ENCODE measurements around the gene PI4KA. TPM values are rescaled to one million over a fixed set of nuclear protein-coding genes. Genes with fewer than 3 reads are reported as not detected.

Gene PI4KA
- total and polyA plus RNA-seq, 2 of the 13 experiments (the other 11 are each of a cell fraction or from before 2014, with no cell fraction given), result 27.4 to 56.4 TPM

GRCh38 chr22:20840646-20841371, 17.8 kb downstream of the PI4KA start:
- CTCF ChIA-PET (ENCODE audit: low intra/inter-chr PET ratio, low total read pairs), result no interaction called here
- in situ Hi-C loops (cut with HindIII; ENCODE audit: extremely low pct_ligation_motif_present, low pct_unique_long_range_greater_than_20kb) (no loop called here), intact Hi-C loops (cut with micrococcal nuclease; ENCODE audit: unreplicated experiment) (no loop called here)
- WGBS (ENCODE audit: low lambda C conversion rate), result 100% methylated on average over 8 of the region's 8 CpGs
- H3K27ac ChIP-seq (ENCODE audit: extremely low read length, insufficient read depth, low read length), result no peak overlapping the region
- H2AFZ ChIP-seq (ENCODE audit: low read length), result no peak overlapping the region
- H3K27me3 ChIP-seq (ENCODE audit: control insufficient read depth in 1 of 2, insufficient read depth in 2 of 2, low read length in 2 of 2), result no peaks in the 10 kb centered on the region
- H3K79me2 ChIP-seq (ENCODE audit: insufficient read depth, low read length), result peaks cover 65% of the 10 kb centered on the region
- H3K4me1 ChIP-seq (ENCODE audit: insufficient read depth, low read length), result peaks cover 51% of the 10 kb centered on the region
- BruUV-seq (replicated peaks), result no TSS peak
- H3K4me3 ChIP-seq (replicated peaks in 1 of 3; ENCODE audit: insufficient read depth in 1 of 3, low read depth in 2 of 3, low read length in 3 of 3), result no peak overlapping the region
- TF ChIP-seq ZNF121 (CRISPR knock-in tag; IDR thresholded peaks at IDR 0.05) (peak; percentile 37; the same call in 1 of the 2 replicates), FOXP4 (CRISPR knock-in tag; IDR thresholded peaks at IDR 0.05) (no peak)
- TF ChIP-seq, protein P1, sequence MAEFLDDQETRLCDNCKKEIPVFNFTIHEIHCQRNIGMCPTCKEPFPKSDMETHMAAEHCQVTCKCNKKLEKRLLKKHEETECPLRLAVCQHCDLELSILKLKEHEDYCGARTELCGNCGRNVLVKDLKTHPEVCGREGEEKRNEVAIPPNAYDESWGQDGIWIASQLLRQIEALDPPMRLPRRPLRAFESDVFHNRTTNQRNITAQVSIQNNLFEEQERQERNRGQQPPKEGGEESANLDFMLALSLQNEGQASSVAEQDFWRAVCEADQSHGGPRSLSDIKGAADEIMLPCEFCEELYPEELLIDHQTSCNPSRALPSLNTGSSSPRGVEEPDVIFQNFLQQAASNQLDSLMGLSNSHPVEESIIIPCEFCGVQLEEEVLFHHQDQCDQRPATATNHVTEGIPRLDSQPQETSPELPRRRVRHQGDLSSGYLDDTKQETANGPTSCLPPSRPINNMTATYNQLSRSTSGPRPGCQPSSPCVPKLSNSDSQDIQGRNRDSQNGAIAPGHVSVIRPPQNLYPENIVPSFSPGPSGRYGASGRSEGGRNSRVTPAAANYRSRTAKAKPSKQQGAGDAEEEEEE (CRISPR knock-in tag; IDR thresholded peaks at IDR 0.05; ENCODE audit: borderline replicate concordance), result no peak
- H3K9ac ChIP-seq (ENCODE audit: insufficient read depth, low read depth, low read length), result no peak overlapping the region
- H3K36me3 ChIP-seq (replicated peaks in 1 of 2; ENCODE audit: control insufficient read depth in 1 of 2, insufficient read depth in 2 of 2, low read length in 2 of 2), result no peaks in the 10 kb centered on the region
- DNase-seq (ENCODE audit: low spot score) (no peak), FAIRE-seq (no peak), ATAC-seq (no peak)
- POLR2A ChIA-PET, result no interaction called here
- no peaks in the 10 kb centered on the region for H4K20me1 ChIP-seq (ENCODE audit: insufficient read depth, low read length)
- H3K9me3 ChIP-seq (ENCODE audit: low read length), result no peaks in the 10 kb centered on the region
- no peak overlapping the region for H3K4me2 ChIP-seq (ENCODE audit: low read depth, low read length)

All from HepG2 (cell line).